Subcutaneous adipose tissue (tissue), 4 donors: ENCODE data around the gene LRRC18. TPM values are rescaled to one million over a fixed set of nuclear protein-coding genes. Genes with fewer than 3 reads are reported as not detected.

Experiments
- CTCF ChIP-seq: fragments of 450-650 bp; IDR thresholded peaks from one replicate; pipeline ENCODE4 v1.5.1; 2016; ENCODE audit warnings: low read depth, mild to moderate bottlenecking, control low read depth, antibody characterized with exemption, moderate library complexity
- total RNA-seq, 4 donors: library from RNA; depleted of rRNA; stranded (reverse); fragments of >200 nt; gene quantifications; one replicate each; pipeline ENCODE4 v1.1.0, GENCODE V29; 2016

The LRRC18 gene
- total RNA-seq, 4 donors from 2014 or later = not detected

GRCh38 chr10:48890888-48891850 is 48.5 kb downstream of the LRRC18 start:
- no peak for TF ChIP-seq CTCF

GRCh38 chr10:48887982-48888381 is 51.7 kb downstream of the LRRC18 start:
- TF ChIP-seq CTCF = no peak

- no peak for TF ChIP-seq CTCF
Observed at GRCh38 chr10:48885376-48885775, 54.3 kb downstream of the LRRC18 start.

- TF ChIP-seq CTCF = no peak
Observed at GRCh38 chr10:48884179-48885045, 55.2 kb downstream of the LRRC18 start.

- TF ChIP-seq CTCF = no peak
Observed at GRCh38 chr10:48883701-48884100, 55.9 kb downstream of the LRRC18 start.

- no peak for TF ChIP-seq CTCF
Observed at GRCh38 chr10:48882881-48883280, 56.8 kb downstream of the LRRC18 start.

- TF ChIP-seq CTCF = no peak
Observed at GRCh38 chr10:48881937-48882336, 57.7 kb downstream of the LRRC18 start.
